Adrenal gland (tissue), 12 donors: Measurements from ENCODE around the gene PRKCE. TPM values are rescaled to one million over a fixed set of nuclear protein-coding genes. Genes with fewer than 3 reads are reported as not detected.

Source experiments
- DNase-seq, 7 donors: peaks; one replicate each; pipeline ENCODE4 v3.0.0-alpha.2; 2019 to 2020
- H3K27ac ChIP-seq, 5 donors: fragments of 200-600 bp; sonication (generic) in 4 of 5; 1 replicate in 3 of 5; 2 replicates in 2 of 5; pipeline versions ENCODE4 v1.5.1 to v1.8.0; 2016 to 2020; ENCODE audit warnings: mild to moderate bottlenecking in 1 of 5
- H3K27me3 ChIP-seq: fragments of 200-600 bp; 2 replicates; pipeline ENCODE4 v1.8.0; 2021
- H3K36me3 ChIP-seq, 2 donors: fragments of 200-600 bp; replicated peaks in 1 of 2; 1 replicate in 1 of 2; 2 replicates in 1 of 2; pipeline versions ENCODE4 v1.5.1 to v1.8.0; 2018 to 2022
- H3K4me1 ChIP-seq, 2 donors: fragments of 200-600 bp; replicated peaks in 1 of 2; 1 replicate in 1 of 2; 2 replicates in 1 of 2; pipeline versions ENCODE4 v1.5.1 to v1.8.0; 2018 to 2021
- H3K4me3 ChIP-seq, 4 donors: fragments of 200-600 bp; sonication (generic) in 3 of 4; one replicate each; pipeline ENCODE4 v1.5.1; 2016 to 2018
- H3K9me3 ChIP-seq, 3 donors: fragments of 200-600 bp; sonication (generic) in 1 of 3; replicated peaks in 1 of 3; 1 replicate in 2 of 3; 2 replicates in 1 of 3; pipeline versions ENCODE4 v1.5.1 to v1.8.0; 2016 to 2021
- CTCF ChIP-seq, 6 experiments: fragments of 450-650 bp in 4 of 6; fragments of 200-600 bp in 2 of 6; sonication (generic) in 1 of 6; IDR thresholded peaks; 1 replicate in 5 of 6; 2 replicates in 1 of 6; pipeline versions ENCODE4 v1.5.1 to v1.8.0; 2016 to 2021; ENCODE audit warnings: antibody characterized with exemption in 6 of 6, mild to moderate bottlenecking in 2 of 6, moderate library complexity in 1 of 6
- POLR2A ChIP-seq, 2 donors: fragments of 450-650 bp; IDR thresholded peaks; one replicate each; pipeline ENCODE4 v1.6.1; 2017; ENCODE audit warnings: antibody characterized with exemption in 2 of 2, mild to moderate bottlenecking in 2 of 2, moderate library complexity in 1 of 2
- WGBS, 4 donors: extraction: QIAGEN DNeasy Blood & Tissue Kit in 2 of 4; methylation state at CpG; one replicate each; pipeline versions ENCODE4 v1.1.5 to v1.1.7; 2013 to 2017; 5-methylcytosine and 5-hydroxymethylcytosine counted together
- intact Hi-C, 2 donors: fragments of 100-400 bp; cut with DNase I; formaldehyde crosslinking; loops; one replicate each; pipeline versions ENCODE4 v1.14.1 to v1.15.0; 2022 to 2023
- polyA plus RNA-seq, 3 donors: library from polyadenylated mRNA; stranded (reverse); fragments of 200-250 nt in 2 of 3; fragments of 350-450 nt in 1 of 3; fragmentation: Illumina TruSeq in 1 of 3; extraction: RNeasy Lipid Tissue Mini Kit (QIAGEN cat#74804) in 1 of 3; gene quantifications; one replicate each; pipeline ENCODE4 v1.2.3, GENCODE V29; 2013 to 2014
- total RNA-seq, 9 donors: library from RNA; depleted of rRNA in 4 of 9; stranded (reverse); fragments of >200 nt in 4 of 9; fragments of 120-200 nt in 1 of 9; fragmentation: NEBNext Ultra II Directional in 1 of 9; extraction: Animal tissue kit (Norgen Biotek cat#: 25700) in 1 of 9; gene quantifications; one replicate each; pipeline versions ENCODE4 v1.1.0 to v1.2.4, GENCODE V29; 2013 to 2023
- donor health status: healthy with polysubstance abuse.
- donor health status: Bipolar disorder and iron deficiency.
- donor health status: DM: yes; HTN: yes; CAD: no.
- donor health status: DM: no; HTN: no; CAD: no.
- donor health status: DM: no; HTN: no; CAD: no.
- donor health status: DM: yes; HTN: yes; CAD: no.

Gene PRKCE
- total and polyA plus RNA-seq, 12 donors = 1.9 to 19.2 (median 8.0) TPM

DNA sequence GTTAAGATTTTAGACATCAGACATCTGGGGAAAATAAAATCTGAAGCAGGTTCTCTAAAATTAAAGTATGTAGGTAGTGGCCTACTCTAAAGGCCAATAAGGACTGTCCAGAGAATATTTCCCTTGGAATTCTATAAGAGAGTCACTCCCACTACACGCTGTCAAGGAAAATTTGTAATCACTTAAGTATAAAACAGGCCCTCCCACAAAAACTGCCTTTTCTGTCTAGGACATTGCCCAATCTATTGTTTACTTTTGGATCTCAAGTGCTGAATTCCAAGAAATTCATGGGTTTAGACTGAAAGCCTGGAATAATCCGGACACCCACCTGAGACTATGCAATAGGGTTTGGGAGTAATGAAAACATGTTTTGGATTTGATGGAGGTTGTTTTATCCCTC, 38.7 kb upstream of the PRKCE start:
- Histone ChIP-seq H3K9me3 (no peaks in the 10 kb centered on the region), H3K27ac (no peak overlapping the region), H3K4me1 (peaks cover 9 to 30% of the 10 kb centered on the region in 2 donors), H3K4me3 (no peak overlapping the region), H3K27me3 (no peaks in the 10 kb centered on the region), H3K36me3 (no peaks in the 10 kb centered on the region)
- no peak for DNase-seq
- intact Hi-C loops = no loop called here
- WGBS, 4 donors = 66 to 79% (median 74%) methylated on average over 2 of the region's 2 CpGs
- no peak for TF ChIP-seq CTCF (IDR thresholded peaks at IDR 0.05)
- TF ChIP-seq POLR2A (IDR thresholded peaks at IDR 0.05) = no peak

DNA sequence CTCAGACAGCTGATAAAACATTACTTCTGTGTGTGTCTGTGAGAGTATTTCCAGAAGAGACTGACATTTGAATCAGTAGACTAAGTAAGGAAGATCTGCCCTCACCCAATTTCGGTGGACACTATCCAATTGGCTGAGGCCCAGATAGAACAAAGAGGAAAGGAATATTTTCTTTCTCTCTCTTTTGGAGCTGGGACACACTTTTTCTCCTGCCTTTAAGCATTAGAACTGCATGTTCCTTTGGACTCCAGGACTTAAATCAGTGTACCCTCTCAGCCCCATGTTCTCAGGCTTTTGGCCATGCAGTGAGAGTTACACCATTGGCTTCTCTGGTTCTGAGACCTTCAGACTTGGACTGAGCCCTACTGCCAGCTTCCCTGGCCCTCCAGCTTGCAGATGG, 37.1 kb upstream of the PRKCE start:
- intact Hi-C loops = no loop called here
- 35 to 69% (median 53%) methylated on average over 1 of the region's 1 CpG for WGBS, 4 donors

DNA sequence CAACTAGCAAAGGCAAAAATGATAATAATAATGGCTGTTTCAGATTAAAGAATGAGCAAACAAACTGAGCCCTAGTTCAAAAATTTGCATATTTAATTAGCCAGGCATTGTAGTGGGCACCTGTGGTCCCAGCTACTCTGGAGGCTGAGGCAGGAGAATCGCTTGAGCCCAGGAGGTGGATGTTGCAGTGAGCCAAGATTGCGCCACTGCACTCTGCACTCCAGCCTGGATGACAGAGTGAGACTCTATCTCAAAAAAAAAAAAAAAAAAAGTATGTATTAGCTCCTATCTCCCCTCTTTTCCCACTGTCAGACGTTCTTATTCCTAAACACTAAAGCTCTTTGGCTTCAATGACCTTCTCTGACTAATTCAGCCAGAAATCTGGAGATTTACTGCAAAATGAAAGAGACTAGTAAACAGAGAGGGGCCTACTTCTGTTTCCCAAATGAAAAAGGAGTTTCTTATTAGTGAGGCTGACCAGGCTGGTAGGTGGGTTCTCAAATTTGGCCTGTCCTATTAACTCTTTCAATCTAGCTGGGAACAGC, 36.5 kb upstream of the PRKCE start:
- Histone ChIP-seq H3K9me3 (no peaks in the 10 kb centered on the region), H3K4me1 (peaks cover 7 to 20% of the 10 kb centered on the region in 2 donors), H3K27ac (no peak overlapping the region), H3K27me3 (no peaks in the 10 kb centered on the region), H3K4me3 (no peak overlapping the region), H3K36me3 (no peaks in the 10 kb centered on the region)
- intact Hi-C loops = no loop called here
- 68 to 75% (median 74%) methylated on average over 3 of the region's 3 CpGs for WGBS, 4 donors
- no peak for DNase-seq
- TF ChIP-seq CTCF (IDR thresholded peaks at IDR 0.05) (no peak), POLR2A (IDR thresholded peaks at IDR 0.05) (no peak)

More for the DNA sequence above, 37.1 kb upstream of the PRKCE start:
- Histone ChIP-seq H3K36me3 (no peaks in the 10 kb centered on the region), H3K9me3 (no peaks in the 10 kb centered on the region), H3K4me3 (no peak overlapping the region), H3K4me1 (peaks cover 9 to 26% of the 10 kb centered on the region in 2 donors), H3K27me3 (no peaks in the 10 kb centered on the region), H3K27ac (peak overlapping the region in 1 of 5 donors; percentile 5)
- no peak for DNase-seq
- TF ChIP-seq CTCF (IDR thresholded peaks at IDR 0.05) (no peak), POLR2A (IDR thresholded peaks at IDR 0.05) (no peak)

- H3K36me3 ChIP-seq = no peaks in the 10 kb centered on the region
- H3K4me1 ChIP-seq = peaks cover 0 to 11% of the 10 kb centered on the region in 2 donors
- TF ChIP-seq CTCF (IDR thresholded peaks at IDR 0.05) = no peak
- DNase-seq = no peak
- H3K27me3 ChIP-seq = no peaks in the 10 kb centered on the region
- no peak overlapping the region for H3K4me3 ChIP-seq
- H3K9me3 ChIP-seq = no peaks in the 10 kb centered on the region
- intact Hi-C loops = no loop called here
- H3K27ac ChIP-seq = no peak overlapping the region
- 43 to 58% (median 53%) methylated on average over 4 of the region's 4 CpGs for WGBS, 4 donors
These were observed 34.6 kb upstream of the PRKCE start for GRCh38 chr2:45616658-45617411.
